GM12878 (cell line): ENCODE data around the gene ZNF625. TPM values are rescaled to one million over a fixed set of nuclear protein-coding genes. Genes with fewer than 3 reads are reported as not detected.

Source experiments
- ATAC-seq: fragments of 200-7000 bp; cut with Tn5 transposase; 3 replicates; pipeline ENCODE4 v1.9.1; 2020; ENCODE audit warnings: mild to moderate bottlenecking, moderate library complexity
- BruUV-seq: library from RNA; stranded (reverse); fragments of 400-500 nt; replicated peaks from 2 replicates; lab custom pipeline; 2021; lab: Mats Ljungman, UMichigan
- CTCF ChIA-PET: fragments of 300-600 bp; sonication (Branson Sonifier 250); formaldehyde crosslinking; extraction: SDS; loops from one replicate; lab custom pipeline; 2021; ENCODE audit warnings: inconsistent platforms; lab: Yijun Ruan, JAX
- POLR2A ChIA-PET: fragments of 350-600 bp; formaldehyde crosslinking; extraction: SDS; loops from one replicate; lab custom pipeline; 2021; ENCODE audit warnings: inconsistent platforms; lab: Charles Lee
- RAD21 ChIA-PET: fragments of 300-600 bp; sonication (Branson Sonifier 250); formaldehyde crosslinking; loops from one replicate; lab custom pipeline; 2023; ENCODE audit warnings: antibody characterized with exemption; ENCODE audit not compliant: unreplicated experiment; lab: Charles Lee
- SMC1A ChIA-PET: fragments of 300-600 bp; sonication (Branson Sonifier 250); formaldehyde crosslinking; loops from one replicate; lab custom pipeline; 2023; ENCODE audit not compliant: unreplicated experiment, uncharacterized antibody; lab: Charles Lee
- DNase-seq: peaks from one replicate; pipeline ENCODE4 v3.0.0-alpha.2; 2011; ENCODE audit warnings: low read depth, low spot score
- FAIRE-seq: peaks from 3 replicates; lab custom pipeline; 2011; peaks lifted over from hg19 to GRCh38; lab: Jason Lieb, UNC
- H2AFZ ChIP-seq: 2 replicates; pipeline ENCODE4 v1.6.0; 2011; ENCODE audit warnings: low read depth, low read length, control low read depth; ENCODE audit not compliant: control insufficient read depth
- H3K27ac ChIP-seq: 2 replicates; pipeline ENCODE4 v1.5.1; 2011; ENCODE audit warnings: control low read depth; ENCODE audit not compliant: control insufficient read depth, insufficient read depth
- H3K27me3 ChIP-seq, 2 experiments: replicated peaks in 1 of 2; 2 replicates each; pipeline versions ENCODE4 v1.6.0 to v1.6.1; 2011; ENCODE audit warnings: low read length in 1 of 2; ENCODE audit not compliant: control insufficient read depth in 2 of 2, insufficient read depth in 2 of 2
- H3K36me3 ChIP-seq, 2 experiments: 2 replicates each; pipeline ENCODE4 v1.5.1; 2011; ENCODE audit warnings: low read length in 1 of 2; ENCODE audit not compliant: control insufficient read depth in 2 of 2, insufficient read depth in 2 of 2
- H3K4me1 ChIP-seq: 2 replicates; pipeline ENCODE4 v1.6.1; 2011; ENCODE audit warnings: mild to moderate bottlenecking, low read length, moderate library complexity, mixed read lengths; ENCODE audit not compliant: control insufficient read depth, insufficient read depth
- H3K4me2 ChIP-seq: 2 replicates; pipeline ENCODE4 v1.6.0; 2011; ENCODE audit warnings: control low read depth; ENCODE audit not compliant: control insufficient read depth, insufficient read depth
- H3K4me3 ChIP-seq: fragments of 200-600 bp; sonication (generic); 2 replicates; pipeline ENCODE4 v1.5.1; 2016
- H3K79me2 ChIP-seq: 2 replicates; pipeline ENCODE4 v1.6.0; 2011; ENCODE audit warnings: low read length; ENCODE audit not compliant: control insufficient read depth, insufficient read depth
- H3K9ac ChIP-seq: 2 replicates; pipeline ENCODE4 v1.8.0; 2011; ENCODE audit warnings: low read length, control low read depth, mixed read lengths; ENCODE audit not compliant: control insufficient read depth, insufficient read depth
- H3K9me3 ChIP-seq: replicated peaks from 3 replicates; pipeline ENCODE4 v1.5.1; 2011; ENCODE audit warnings: mild to moderate bottlenecking, low read length; ENCODE audit not compliant: control insufficient read depth, insufficient read depth
- H4K20me1 ChIP-seq: 2 replicates; pipeline ENCODE4 v1.6.0; 2011; ENCODE audit not compliant: control insufficient read depth, insufficient read depth
- CBX5 ChIP-seq: sonication (generic); IDR thresholded peaks from 2 replicates; pipeline ENCODE4 v1.6.1; 2016; ENCODE audit warnings: low read depth, moderate library complexity, mild to moderate bottlenecking, inconsistent platforms
- KLF5 ChIP-seq: fragments of 450-650 bp; IDR thresholded peaks from 2 replicates; pipeline ENCODE4 v1.6.1; 2014; ENCODE audit warnings: mild to moderate bottlenecking; ENCODE audit not compliant: partially characterized antibody
- WGBS: methylation state at CpG from one replicate; pipeline ENCODE4 v1.1.6; 2016; ENCODE audit warnings: low lambda C conversion rate; ENCODE audit not compliant: insufficient replicate concordance, insufficient coverage; ENCODE audit errors: missing lambda C conversion rate; 5-methylcytosine and 5-hydroxymethylcytosine counted together
- in situ Hi-C: fragments of 300-500 bp; cut with MboI; formaldehyde crosslinking; loops from 9 replicates; pipeline ENCODE4 v1.14.3; 2018; ENCODE audit warnings: mixed read lengths
- intact Hi-C: fragments of 100-400 bp; cut with micrococcal nuclease; formaldehyde crosslinking; loops from one replicate; pipeline ENCODE4 v1.14.2; 2022; ENCODE audit not compliant: unreplicated experiment
- polyA plus RNA-seq, 11 experiments: library from polyadenylated mRNA; depleted of rRNA in 4 of 11; unstranded in 6 of 11; stranded (reverse) in 5 of 11; fragments of >200 nt; fragmentation: Nextera tagmentation in 4 of 11; fragmentation: Illumina TruSeq in 1 of 11; extraction: Ambion mirVana in 4 of 11; extraction: Trizol in 1 of 11; gene quantifications; 1 replicate in 1 of 11; 2 replicates in 10 of 11; pipeline versions ENCODE4 v1.2.1 to v1.2.3, GENCODE V29; 2011 to 2016; ENCODE audit warnings: inconsistent platforms in 2 of 11, missing spikeins in 2 of 11, low read depth in 1 of 11
- total RNA-seq, 4 experiments: library from RNA; depleted of rRNA in 3 of 4; stranded (reverse); fragments of >200 nt in 3 of 4; fragmentation: Illumina TruSeq in 1 of 4; extraction: Trizol in 1 of 4; gene quantifications; 2 replicates each; pipeline versions ENCODE4 v1.2.1 to v1.2.3, GENCODE V29; 2013 to 2021
- TF ChIP-seq, protein P1 (sequence below): fragments of 450-650 bp; IDR thresholded peaks from 2 replicates; pipeline ENCODE4 v1.6.1; 2017; ENCODE audit warnings: mild to moderate bottlenecking, moderate library complexity
- TF ChIP-seq, protein P2 (sequence below): fragments of 450-650 bp; IDR thresholded peaks from 2 replicates; pipeline ENCODE4 v1.6.1; 2018; ENCODE audit warnings: mild to moderate bottlenecking, low read depth, moderate library complexity; ENCODE audit not compliant: partially characterized antibody
- TF ChIP-seq, protein P3 (sequence below): IDR thresholded peaks from 2 replicates; pipeline ENCODE4 v1.6.1; 2012; ENCODE audit warnings: low read depth, low read length, improper control_type of control experiment

The ZNF625 gene
- total and polyA plus RNA-seq, 10 of the 15 experiments (the other 5 are each of a cell fraction or from before 2014, with no cell fraction given): 0.52 to 5.0 (median 1.3) TPM

DNA sequence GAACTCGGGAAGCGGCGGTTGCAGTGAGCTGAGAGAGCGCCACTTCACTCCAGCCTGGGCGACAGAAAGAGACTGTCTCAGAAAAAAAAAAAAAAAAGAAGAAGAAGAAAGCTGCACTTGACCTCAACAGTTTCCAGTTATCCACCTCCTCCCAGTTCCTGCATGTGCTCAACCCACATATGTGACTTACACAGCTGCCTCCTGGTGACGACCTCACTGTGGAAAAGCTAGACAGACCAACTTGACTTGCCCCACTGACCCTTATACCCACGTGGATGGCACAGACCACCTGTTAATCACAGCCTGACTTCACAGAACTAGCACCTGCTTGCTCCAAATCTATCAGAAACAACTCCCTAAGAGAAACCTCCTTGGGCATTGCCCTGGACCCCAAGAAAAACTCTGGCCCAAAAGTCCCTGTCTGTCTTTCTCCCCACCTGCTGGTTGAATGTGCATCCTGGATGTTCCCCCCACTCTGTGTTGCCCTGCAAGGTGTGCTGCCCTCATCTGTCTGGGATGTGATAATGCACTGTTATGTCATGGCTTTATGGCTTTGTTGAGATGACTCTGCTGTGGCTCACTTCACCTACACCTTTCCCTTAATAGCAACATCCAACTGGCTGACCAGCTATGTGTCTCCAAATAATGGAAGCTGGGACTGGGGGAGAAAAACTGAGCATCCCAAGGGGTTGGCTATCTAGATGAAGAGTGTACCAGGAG is 19.2 kb downstream of the ZNF625 start (continued):
- TF ChIP-seq, protein P1, sequence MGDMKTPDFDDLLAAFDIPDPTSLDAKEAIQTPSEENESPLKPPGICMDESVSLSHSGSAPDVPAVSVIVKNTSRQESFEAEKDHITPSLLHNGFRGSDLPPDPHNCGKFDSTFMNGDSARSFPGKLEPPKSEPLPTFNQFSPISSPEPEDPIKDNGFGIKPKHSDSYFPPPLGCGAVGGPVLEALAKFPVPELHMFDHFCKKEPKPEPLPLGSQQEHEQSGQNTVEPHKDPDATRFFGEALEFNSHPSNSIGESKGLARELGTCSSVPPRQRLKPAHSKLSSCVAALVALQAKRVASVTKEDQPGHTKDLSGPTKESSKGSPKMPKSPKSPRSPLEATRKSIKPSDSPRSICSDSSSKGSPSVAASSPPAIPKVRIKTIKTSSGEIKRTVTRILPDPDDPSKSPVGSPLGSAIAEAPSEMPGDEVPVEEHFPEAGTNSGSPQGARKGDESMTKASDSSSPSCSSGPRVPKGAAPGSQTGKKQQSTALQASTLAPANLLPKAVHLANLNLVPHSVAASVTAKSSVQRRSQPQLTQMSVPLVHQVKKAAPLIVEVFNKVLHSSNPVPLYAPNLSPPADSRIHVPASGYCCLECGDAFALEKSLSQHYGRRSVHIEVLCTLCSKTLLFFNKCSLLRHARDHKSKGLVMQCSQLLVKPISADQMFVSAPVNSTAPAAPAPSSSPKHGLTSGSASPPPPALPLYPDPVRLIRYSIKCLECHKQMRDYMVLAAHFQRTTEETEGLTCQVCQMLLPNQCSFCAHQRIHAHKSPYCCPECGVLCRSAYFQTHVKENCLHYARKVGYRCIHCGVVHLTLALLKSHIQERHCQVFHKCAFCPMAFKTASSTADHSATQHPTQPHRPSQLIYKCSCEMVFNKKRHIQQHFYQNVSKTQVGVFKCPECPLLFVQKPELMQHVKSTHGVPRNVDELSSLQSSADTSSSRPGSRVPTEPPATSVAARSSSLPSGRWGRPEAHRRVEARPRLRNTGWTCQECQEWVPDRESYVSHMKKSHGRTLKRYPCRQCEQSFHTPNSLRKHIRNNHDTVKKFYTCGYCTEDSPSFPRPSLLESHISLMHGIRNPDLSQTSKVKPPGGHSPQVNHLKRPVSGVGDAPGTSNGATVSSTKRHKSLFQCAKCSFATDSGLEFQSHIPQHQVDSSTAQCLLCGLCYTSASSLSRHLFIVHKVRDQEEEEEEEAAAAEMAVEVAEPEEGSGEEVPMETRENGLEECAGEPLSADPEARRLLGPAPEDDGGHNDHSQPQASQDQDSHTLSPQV: no peak
- TF ChIP-seq, protein P2, sequence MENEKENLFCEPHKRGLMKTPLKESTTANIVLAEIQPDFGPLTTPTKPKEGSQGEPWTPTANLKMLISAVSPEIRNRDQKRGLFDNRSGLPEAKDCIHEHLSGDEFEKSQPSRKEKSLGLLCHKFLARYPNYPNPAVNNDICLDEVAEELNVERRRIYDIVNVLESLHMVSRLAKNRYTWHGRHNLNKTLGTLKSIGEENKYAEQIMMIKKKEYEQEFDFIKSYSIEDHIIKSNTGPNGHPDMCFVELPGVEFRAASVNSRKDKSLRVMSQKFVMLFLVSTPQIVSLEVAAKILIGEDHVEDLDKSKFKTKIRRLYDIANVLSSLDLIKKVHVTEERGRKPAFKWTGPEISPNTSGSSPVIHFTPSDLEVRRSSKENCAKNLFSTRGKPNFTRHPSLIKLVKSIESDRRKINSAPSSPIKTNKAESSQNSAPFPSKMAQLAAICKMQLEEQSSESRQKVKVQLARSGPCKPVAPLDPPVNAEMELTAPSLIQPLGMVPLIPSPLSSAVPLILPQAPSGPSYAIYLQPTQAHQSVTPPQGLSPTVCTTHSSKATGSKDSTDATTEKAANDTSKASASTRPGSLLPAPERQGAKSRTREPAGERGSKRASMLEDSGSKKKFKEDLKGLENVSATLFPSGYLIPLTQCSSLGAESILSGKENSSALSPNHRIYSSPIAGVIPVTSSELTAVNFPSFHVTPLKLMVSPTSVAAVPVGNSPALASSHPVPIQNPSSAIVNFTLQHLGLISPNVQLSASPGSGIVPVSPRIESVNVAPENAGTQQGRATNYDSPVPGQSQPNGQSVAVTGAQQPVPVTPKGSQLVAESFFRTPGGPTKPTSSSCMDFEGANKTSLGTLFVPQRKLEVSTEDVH: no peak

DNA sequence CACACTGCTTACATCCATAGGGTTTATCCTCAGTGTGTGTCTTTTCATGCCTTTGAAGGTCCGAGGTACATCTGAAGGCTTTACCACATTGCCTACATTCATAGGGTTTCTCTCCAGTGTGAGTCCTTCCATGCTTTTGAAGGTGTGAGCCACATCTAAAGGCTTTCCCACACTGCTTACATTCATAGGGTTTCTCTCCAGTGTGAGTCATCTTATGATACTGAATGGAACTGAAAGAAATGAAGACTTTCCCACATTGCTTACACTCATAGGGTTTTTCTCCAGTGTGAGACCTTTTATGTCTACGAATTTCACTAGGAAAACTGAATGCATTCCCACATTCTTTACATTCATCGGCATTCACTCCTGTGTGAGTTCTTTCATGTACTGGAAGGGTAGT is 23.5 kb downstream of the ZNF625 start:
- ChIA-PET CTCF (interaction anchor here (1.1 kb wide), 1 partner anchor 10 kb away, joined by 4 read pairs; no protein-coding TSS in a partner anchor), SMC1A (no interaction called here), RAD21 (no interaction called here), POLR2A (no interaction called here)
- TF ChIP-seq, protein P3, sequence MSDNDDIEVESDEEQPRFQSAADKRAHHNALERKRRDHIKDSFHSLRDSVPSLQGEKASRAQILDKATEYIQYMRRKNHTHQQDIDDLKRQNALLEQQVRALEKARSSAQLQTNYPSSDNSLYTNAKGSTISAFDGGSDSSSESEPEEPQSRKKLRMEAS: no peak
- TF ChIP-seq KLF5: peak; percentile 73
- TF ChIP-seq CBX5: peak; percentile 53; the same call in 1 of the 2 replicates
- DNase-seq (no peak), FAIRE-seq (no peak), ATAC-seq (no peak)
- WGBS: 79% methylated on average over 3 of the region's 3 CpGs
- H3K27me3 ChIP-seq: no peaks in the 10 kb centered on the region
- H3K79me2 ChIP-seq: no peaks in the 10 kb centered on the region; the same call in 1 of the 2 replicates
- intact Hi-C loops: no loop called here
- no peak overlapping the region for H2AFZ ChIP-seq
- no peak overlapping the region for H3K9ac ChIP-seq
- H3K4me1 ChIP-seq: no peaks in the 10 kb centered on the region
- no peak overlapping the region for H3K4me3 ChIP-seq
- in situ Hi-C loops: no loop called here
- peaks cover 25% of the 10 kb centered on the region for H3K9me3 ChIP-seq
- no peak overlapping the region for H3K27ac ChIP-seq
- TSS peak; percentile 12 for BruUV-seq
- no peak overlapping the region for H3K4me2 ChIP-seq
- no peaks in the 10 kb centered on the region for H4K20me1 ChIP-seq
- peaks cover 3 to 26% of the 10 kb centered on the region in 2 experiments for H3K36me3 ChIP-seq
